Measurements from ENCODE around the gene BEND2.

The BEND2 gene

DNA sequence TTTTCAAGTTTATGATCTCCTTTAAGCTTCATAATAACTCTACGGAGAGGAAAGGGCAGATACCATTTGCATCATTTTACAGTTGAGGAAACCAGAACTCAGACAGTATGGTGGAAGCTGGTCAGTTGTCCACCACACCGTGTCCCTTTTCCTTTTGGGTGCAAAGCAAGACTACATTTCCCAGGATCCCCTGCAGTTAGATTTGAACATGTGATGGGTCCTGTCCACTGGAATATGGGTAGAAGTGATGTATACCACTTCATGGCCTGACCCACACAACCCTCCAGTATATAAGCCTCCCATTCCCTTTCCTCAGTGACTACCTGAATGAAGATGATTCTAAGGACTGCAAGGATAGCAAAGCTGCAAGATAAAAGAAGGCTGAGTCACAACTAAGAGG lies 74.7 kb downstream of the BEND2 start:
- H3K27ac ChIP-seq (ENCODE audit: low read depth, low read length) = no peak overlapping the region
- no peaks in the 10 kb centered on the region for H3K9me3 ChIP-seq (ENCODE audit: control insufficient read depth, insufficient read depth, low read length)
- TF ChIP-seq, protein P1, sequence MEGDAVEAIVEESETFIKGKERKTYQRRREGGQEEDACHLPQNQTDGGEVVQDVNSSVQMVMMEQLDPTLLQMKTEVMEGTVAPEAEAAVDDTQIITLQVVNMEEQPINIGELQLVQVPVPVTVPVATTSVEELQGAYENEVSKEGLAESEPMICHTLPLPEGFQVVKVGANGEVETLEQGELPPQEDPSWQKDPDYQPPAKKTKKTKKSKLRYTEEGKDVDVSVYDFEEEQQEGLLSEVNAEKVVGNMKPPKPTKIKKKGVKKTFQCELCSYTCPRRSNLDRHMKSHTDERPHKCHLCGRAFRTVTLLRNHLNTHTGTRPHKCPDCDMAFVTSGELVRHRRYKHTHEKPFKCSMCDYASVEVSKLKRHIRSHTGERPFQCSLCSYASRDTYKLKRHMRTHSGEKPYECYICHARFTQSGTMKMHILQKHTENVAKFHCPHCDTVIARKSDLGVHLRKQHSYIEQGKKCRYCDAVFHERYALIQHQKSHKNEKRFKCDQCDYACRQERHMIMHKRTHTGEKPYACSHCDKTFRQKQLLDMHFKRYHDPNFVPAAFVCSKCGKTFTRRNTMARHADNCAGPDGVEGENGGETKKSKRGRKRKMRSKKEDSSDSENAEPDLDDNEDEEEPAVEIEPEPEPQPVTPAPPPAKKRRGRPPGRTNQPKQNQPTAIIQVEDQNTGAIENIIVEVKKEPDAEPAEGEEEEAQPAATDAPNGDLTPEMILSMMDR (IDR thresholded peaks at IDR 0.05; ENCODE audit: low read depth, low read length, poor library complexity, severe bottlenecking) = no peak
- no peak for TF ChIP-seq EZH2phosphoT487 (IDR thresholded peaks at IDR 0.05; ENCODE audit: borderline replicate concordance, low read length)

DNA sequence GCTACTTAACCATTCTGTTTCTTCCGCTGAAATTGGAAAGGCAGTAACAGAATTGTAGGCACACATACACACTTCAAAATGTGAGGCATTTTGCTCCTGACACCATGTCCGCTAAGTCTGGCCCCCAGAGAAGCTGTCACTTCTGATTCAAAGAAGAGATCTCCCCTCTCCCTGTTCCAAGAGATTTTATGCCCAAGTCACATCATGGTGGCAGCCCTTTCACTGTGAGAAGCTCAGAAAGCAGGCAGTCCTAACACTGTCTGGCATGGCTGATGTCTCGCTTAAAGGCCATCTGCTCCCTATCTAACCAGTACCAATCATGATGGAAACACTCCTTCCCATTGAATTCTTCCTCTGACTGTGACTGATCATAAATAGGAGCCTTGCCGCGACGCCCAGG lies 83.9 kb downstream of the BEND2 start:
- H3K9me2 ChIP-seq (replicated peaks; ENCODE audit: control insufficient read depth, low read length) = no peaks in the 10 kb centered on the region
- no peaks in the 10 kb centered on the region for H3F3A ChIP-seq (ENCODE audit: control insufficient read depth, insufficient read depth)
- H3K27me3 ChIP-seq (ENCODE audit: control insufficient read depth, low read length) = no peaks in the 10 kb centered on the region
- no peaks in the 10 kb centered on the region for H4K20me1 ChIP-seq (ENCODE audit: control insufficient read depth, insufficient read depth, low read depth, low read length)
- no peaks in the 10 kb centered on the region for H3K9me3 ChIP-seq (ENCODE audit: control insufficient read depth, insufficient read depth, low read length)
- TF ChIP-seq, protein P1 (IDR thresholded peaks at IDR 0.05; ENCODE audit: low read depth, low read length, poor library complexity, severe bottlenecking) = no peak
- TF ChIP-seq EZH2phosphoT487 (IDR thresholded peaks at IDR 0.05; ENCODE audit: borderline replicate concordance, low read length) = no peak
- H3K4me1 ChIP-seq (ENCODE audit: control insufficient read depth, low read length) = no peaks in the 10 kb centered on the region
- no peak overlapping the region for H3K27ac ChIP-seq (ENCODE audit: low read depth, low read length)
- no peaks in the 10 kb centered on the region for H3K79me2 ChIP-seq (ENCODE audit: control insufficient read depth, low read length)
- no peak overlapping the region for H3K4me3 ChIP-seq (ENCODE audit: low read length)
- no peak overlapping the region for H3K4me2 ChIP-seq (ENCODE audit: low read length)
- H3K36me3 ChIP-seq (ENCODE audit: control insufficient read depth, low read length) = no peaks in the 10 kb centered on the region

More for the DNA sequence above, 74.7 kb downstream of the BEND2 start:
- no peaks in the 10 kb centered on the region for H3F3A ChIP-seq (ENCODE audit: control insufficient read depth, insufficient read depth)
- H3K9me2 ChIP-seq (replicated peaks; ENCODE audit: control insufficient read depth, low read length) = no peaks in the 10 kb centered on the region
- H3K79me2 ChIP-seq (ENCODE audit: control insufficient read depth, low read length) = no peaks in the 10 kb centered on the region
- H3K4me2 ChIP-seq (ENCODE audit: low read length) = no peak overlapping the region
- H3K36me3 ChIP-seq (ENCODE audit: control insufficient read depth, low read length) = no peaks in the 10 kb centered on the region
- H3K4me3 ChIP-seq (ENCODE audit: low read length) = no peak overlapping the region
- H3K27me3 ChIP-seq (ENCODE audit: control insufficient read depth, low read length) = no peaks in the 10 kb centered on the region
- H3K4me1 ChIP-seq (ENCODE audit: control insufficient read depth, low read length) = no peaks in the 10 kb centered on the region
- H4K20me1 ChIP-seq (ENCODE audit: control insufficient read depth, insufficient read depth, low read depth, low read length) = no peaks in the 10 kb centered on the region

DNA sequence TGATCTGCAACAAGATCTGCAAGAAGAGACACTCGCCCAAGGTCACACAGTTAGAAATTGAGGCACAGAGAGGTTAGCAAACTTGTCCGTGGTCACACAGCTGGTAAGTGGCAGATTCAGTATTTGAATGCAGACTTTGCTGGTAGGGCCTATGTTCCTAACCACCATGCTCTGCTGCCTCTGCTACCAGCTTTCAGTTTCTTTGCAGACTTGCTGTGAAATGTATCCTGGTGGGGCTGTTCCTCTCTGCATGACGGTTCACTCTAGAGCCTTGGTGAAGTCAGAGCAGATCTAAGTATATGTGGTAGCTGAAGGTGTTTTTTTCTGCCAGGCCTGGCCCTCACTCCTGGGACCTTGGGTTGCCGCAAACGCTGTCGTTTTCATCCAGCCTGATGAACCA lies 87.1 kb downstream of the BEND2 start:
- no peaks in the 10 kb centered on the region for H3K27me3 ChIP-seq (ENCODE audit: control insufficient read depth, low read length)

More for the DNA sequence above, 87.1 kb downstream of the BEND2 start:
- H3K9me2 ChIP-seq (replicated peaks; ENCODE audit: control insufficient read depth, low read length) = no peaks in the 10 kb centered on the region
- H3K4me2 ChIP-seq (ENCODE audit: low read length) = no peak overlapping the region
- no peaks in the 10 kb centered on the region for H3K4me1 ChIP-seq (ENCODE audit: control insufficient read depth, low read length)
- TF ChIP-seq, protein P1 (IDR thresholded peaks at IDR 0.05; ENCODE audit: low read depth, low read length, poor library complexity, severe bottlenecking) = no peak
- no peak for TF ChIP-seq EZH2phosphoT487 (IDR thresholded peaks at IDR 0.05; ENCODE audit: borderline replicate concordance, low read length)
- H3K36me3 ChIP-seq (ENCODE audit: control insufficient read depth, low read length) = no peaks in the 10 kb centered on the region
- H3K79me2 ChIP-seq (ENCODE audit: control insufficient read depth, low read length) = no peaks in the 10 kb centered on the region
- no peak overlapping the region for H3K27ac ChIP-seq (ENCODE audit: low read depth, low read length)
- no peak overlapping the region for H3K4me3 ChIP-seq (ENCODE audit: low read length)
- no peaks in the 10 kb centered on the region for H3K9me3 ChIP-seq (ENCODE audit: control insufficient read depth, insufficient read depth, low read length)
- no peaks in the 10 kb centered on the region for H3F3A ChIP-seq (ENCODE audit: control insufficient read depth, insufficient read depth)
- no peaks in the 10 kb centered on the region for H4K20me1 ChIP-seq (ENCODE audit: control insufficient read depth, insufficient read depth, low read depth, low read length)

Measured in DOHH2 (cell line).